H9 (cell line): ENCODE results near the gene DCP1B. TPM values are rescaled to one million over a fixed set of nuclear protein-coding genes. Genes with fewer than 3 reads are reported as not detected.

Experiments used
- DNase-seq: peaks from one replicate; pipeline ENCODE4 v3.0.0-alpha.2; 2017
- H2AFZ ChIP-seq: one replicate; pipeline ENCODE4 v1.6.1; 2013; ENCODE audit warnings: mild to moderate bottlenecking, low read length, control low read depth, moderate library complexity
- H2AK5ac ChIP-seq: 2 replicates; pipeline ENCODE4 v1.6.1; 2013; ENCODE audit warnings: low read length, control low read depth, mixed read lengths; ENCODE audit not compliant: insufficient read length
- H2BK120ac ChIP-seq: one replicate; pipeline ENCODE4 v1.6.1; 2013; ENCODE audit warnings: low read depth, mild to moderate bottlenecking, low read length, control low read depth, inconsistent platforms; ENCODE audit not compliant: poor library complexity, severe bottlenecking
- H2BK12ac ChIP-seq: 2 replicates; pipeline ENCODE4 v1.6.1; 2013; ENCODE audit warnings: low read length, control low read depth, mixed read lengths, low read depth; ENCODE audit not compliant: insufficient read length
- H2BK15ac ChIP-seq: 2 replicates; pipeline ENCODE4 v1.6.1; 2013; ENCODE audit warnings: low read depth, low read length, control low read depth
- H2BK20ac ChIP-seq: one replicate; pipeline ENCODE4 v1.6.1; 2013; ENCODE audit warnings: low read depth, mild to moderate bottlenecking, low read length, control low read depth, inconsistent platforms; ENCODE audit not compliant: poor library complexity, severe bottlenecking
- H2BK5ac ChIP-seq: 2 replicates; pipeline ENCODE4 v1.6.1; 2013; ENCODE audit warnings: low read length, control low read depth, mixed read lengths; ENCODE audit not compliant: insufficient read length
- H3K14ac ChIP-seq: 2 replicates; pipeline ENCODE4 v1.6.1; 2013; ENCODE audit warnings: low read length, control low read depth; ENCODE audit not compliant: insufficient read depth
- H3K18ac ChIP-seq: 2 replicates; pipeline ENCODE4 v1.6.1; 2013; ENCODE audit warnings: low read depth, mild to moderate bottlenecking, mixed read lengths, low read length, control low read depth; ENCODE audit not compliant: insufficient read length
- H3K23ac ChIP-seq: 2 replicates; pipeline ENCODE4 v1.6.1; 2013; ENCODE audit warnings: low read length, control low read depth, mixed read lengths, low read depth; ENCODE audit not compliant: insufficient read length
- H3K23me2 ChIP-seq: 2 replicates; pipeline ENCODE4 v1.6.1; 2013; ENCODE audit warnings: low read depth, mild to moderate bottlenecking, mixed read lengths, low read length, control low read depth; ENCODE audit not compliant: insufficient read length, poor library complexity, severe bottlenecking
- H3K27ac ChIP-seq: 2 replicates; pipeline ENCODE4 v1.5.1; 2013; ENCODE audit warnings: low read length, control low read depth, mixed read lengths, low read depth; ENCODE audit not compliant: insufficient read length
- H3K27me3 ChIP-seq: 2 replicates; pipeline ENCODE4 v1.6.1; 2013; ENCODE audit warnings: low read length, control low read depth, inconsistent platforms; ENCODE audit not compliant: insufficient read depth
- H3K4ac ChIP-seq: 2 replicates; pipeline ENCODE4 v1.6.1; 2013; ENCODE audit warnings: low read depth, mild to moderate bottlenecking, control low read depth, inconsistent platforms, low read length, moderate library complexity
- H3K4me1 ChIP-seq: 2 replicates; pipeline ENCODE4 v1.6.1; 2013; ENCODE audit warnings: low read length, control low read depth, inconsistent platforms; ENCODE audit not compliant: insufficient read depth
- H3K4me2 ChIP-seq: 2 replicates; pipeline ENCODE4 v1.6.1; 2013; ENCODE audit warnings: low read length, control low read depth, mixed read lengths; ENCODE audit not compliant: insufficient read length, insufficient read depth
- H3K56ac ChIP-seq: 2 replicates; pipeline ENCODE4 v1.6.1; 2013; ENCODE audit warnings: low read depth, mild to moderate bottlenecking, mixed read lengths, low read length, control low read depth; ENCODE audit not compliant: insufficient read length
- H3K79me1 ChIP-seq: 2 replicates; pipeline ENCODE4 v1.6.1; 2013; ENCODE audit warnings: low read depth, mild to moderate bottlenecking, moderate library complexity, low read length, control low read depth, inconsistent platforms; ENCODE audit not compliant: insufficient read depth, poor library complexity, severe bottlenecking
- H3K79me2 ChIP-seq: 2 replicates; pipeline ENCODE4 v1.6.1; 2013; ENCODE audit warnings: low read length, control low read depth, inconsistent platforms; ENCODE audit not compliant: insufficient read depth
- H3K9ac ChIP-seq: 2 replicates; pipeline ENCODE4 v1.6.1; 2013; ENCODE audit warnings: low read length, control low read depth, mixed read lengths; ENCODE audit not compliant: insufficient read length; ENCODE audit errors: extremely low read depth
- H3K9me3 ChIP-seq: one replicate; pipeline ENCODE4 v1.6.1; 2013; ENCODE audit warnings: low read depth, low read length, inconsistent platforms; ENCODE audit not compliant: control insufficient read depth
- H3T11ph ChIP-seq: one replicate; pipeline ENCODE4 v1.6.1; 2013; ENCODE audit warnings: mild to moderate bottlenecking, low read length, control low read depth, inconsistent platforms
- H4K20me1 ChIP-seq: one replicate; pipeline ENCODE4 v1.6.1; 2013; ENCODE audit not compliant: control insufficient read depth, insufficient read length, insufficient read depth
- H4K5ac ChIP-seq: 2 replicates; pipeline ENCODE4 v1.6.1; 2013; ENCODE audit warnings: low read depth, mild to moderate bottlenecking, mixed read lengths, low read length, control low read depth; ENCODE audit not compliant: insufficient read length
- H4K8ac ChIP-seq: replicated peaks from 2 replicates; pipeline ENCODE4 v1.6.1; 2013; ENCODE audit warnings: low read length, control low read depth, mixed read lengths, low read depth; ENCODE audit not compliant: insufficient read length
- H4K91ac ChIP-seq: 2 replicates; pipeline ENCODE4 v1.6.1; 2013; ENCODE audit warnings: low read depth, mild to moderate bottlenecking, moderate library complexity, mixed read lengths, low read length, control low read depth; ENCODE audit not compliant: insufficient read length
- H3K27ac Mint-ChIP-seq, 3 experiments: 2 replicates in 2 of 3; 3 replicates in 1 of 3; pipeline ENCODE4 v1.8.0; 2020 to 2021; ENCODE audit warnings: mixed read lengths in 3 of 3, mild to moderate bottlenecking in 1 of 3, moderate library complexity in 1 of 3
- H3K27me3 Mint-ChIP-seq: 2 replicates; pipeline ENCODE4 v1.8.0; 2021; ENCODE audit warnings: low read depth, mild to moderate bottlenecking, moderate library complexity, mixed read lengths
- H3K36me3 Mint-ChIP-seq, 3 experiments: 2 replicates in 2 of 3; 3 replicates in 1 of 3; pipeline ENCODE4 v1.8.0; 2020 to 2021; ENCODE audit warnings: low read depth in 3 of 3, mixed read lengths in 3 of 3; ENCODE audit not compliant: insufficient read depth in 1 of 3
- H3K4me1 Mint-ChIP-seq, 2 experiments: 2 replicates each; pipeline ENCODE4 v1.8.0; 2020; ENCODE audit warnings: mixed read lengths in 2 of 2
- H3K4me3 Mint-ChIP-seq, 2 experiments: 2 replicates in 1 of 2; 3 replicates in 1 of 2; pipeline ENCODE4 v1.8.0; 2020 to 2021; ENCODE audit warnings: mild to moderate bottlenecking in 2 of 2, mixed read lengths in 2 of 2, moderate library complexity in 1 of 2
- H3K9me3 Mint-ChIP-seq, 2 experiments: 2 replicates in 1 of 2; 3 replicates in 1 of 2; pipeline ENCODE4 v1.8.0; 2020; ENCODE audit warnings: mild to moderate bottlenecking in 2 of 2, mixed read lengths in 2 of 2, moderate library complexity in 1 of 2
- WGBS: extraction: QIAGEN DNeasy Blood & Tissue Kit; methylation state at CpG from one replicate; pipeline ENCODE4 v1.1.7; 2013; ENCODE audit warnings: missing lambda C conversion rate, low lambda C conversion rate, mixed read lengths; ENCODE audit not compliant: insufficient read length; ENCODE audit errors: extremely low coverage; 5-methylcytosine and 5-hydroxymethylcytosine counted together
- total RNA-seq: library from RNA; stranded (reverse); gene quantifications from 2 replicates; pipeline ENCODE4 v1.2.1, GENCODE V29; 2021
- TF ChIP-seq, protein P1 (sequence below): fragments of 200-600 bp; sonication (generic); conservative IDR thresholded peaks from 3 replicates; pipeline ENCODE4 v1.8.0; 2021; ENCODE audit warnings: antibody characterized with exemption, mild to moderate bottlenecking

Gene DCP1B
- total RNA-seq, 1 experiment from 2014 or later = 11.2 TPM

- Mint-ChIP-seq H3K4me1 (peaks cover 13 to 36% of the 10 kb centered on the region in 2 experiments), H3K27ac (no peak overlapping the region), H3K36me3 (no peaks in the 10 kb centered on the region; a peak in 1 of 7 replicates), H3K9me3 (no peaks in the 10 kb centered on the region), H3K4me3 (no peak overlapping the region), H3K27me3 (peaks cover 1% of the 10 kb centered on the region)
- Histone ChIP-seq H3K4me1 (no peaks in the 10 kb centered on the region), H2BK15ac (no peak overlapping the region), H3K4me2 (no peak overlapping the region), H3K9me3 (no peaks in the 10 kb centered on the region), H3K9ac (no peak overlapping the region), H4K91ac (no peak overlapping the region), H4K8ac (no peak overlapping the region), H3K18ac (no peak overlapping the region), H2AFZ (no peak overlapping the region), H2AK5ac (no peak overlapping the region), H4K20me1 (no peaks in the 10 kb centered on the region), H2BK12ac (no peak overlapping the region), H3K27ac (no peak overlapping the region), H4K5ac (no peak overlapping the region), H3T11ph (no peak overlapping the region), H3K27me3 (no peaks in the 10 kb centered on the region), H3K14ac (no peak overlapping the region), H3K23ac (no peak overlapping the region), H3K23me2 (no peaks in the 10 kb centered on the region), H2BK20ac (no peak overlapping the region), H2BK120ac (no peak overlapping the region), H3K79me1 (no peaks in the 10 kb centered on the region), H2BK5ac (no peak overlapping the region), H3K79me2 (no peaks in the 10 kb centered on the region), H3K56ac (no peak overlapping the region), H3K4ac (no peak overlapping the region)
- DNase-seq = peak; percentile 19
- no CpG with 5 or more reads among the region's 13 CpGs for WGBS
- TF ChIP-seq, protein P1, sequence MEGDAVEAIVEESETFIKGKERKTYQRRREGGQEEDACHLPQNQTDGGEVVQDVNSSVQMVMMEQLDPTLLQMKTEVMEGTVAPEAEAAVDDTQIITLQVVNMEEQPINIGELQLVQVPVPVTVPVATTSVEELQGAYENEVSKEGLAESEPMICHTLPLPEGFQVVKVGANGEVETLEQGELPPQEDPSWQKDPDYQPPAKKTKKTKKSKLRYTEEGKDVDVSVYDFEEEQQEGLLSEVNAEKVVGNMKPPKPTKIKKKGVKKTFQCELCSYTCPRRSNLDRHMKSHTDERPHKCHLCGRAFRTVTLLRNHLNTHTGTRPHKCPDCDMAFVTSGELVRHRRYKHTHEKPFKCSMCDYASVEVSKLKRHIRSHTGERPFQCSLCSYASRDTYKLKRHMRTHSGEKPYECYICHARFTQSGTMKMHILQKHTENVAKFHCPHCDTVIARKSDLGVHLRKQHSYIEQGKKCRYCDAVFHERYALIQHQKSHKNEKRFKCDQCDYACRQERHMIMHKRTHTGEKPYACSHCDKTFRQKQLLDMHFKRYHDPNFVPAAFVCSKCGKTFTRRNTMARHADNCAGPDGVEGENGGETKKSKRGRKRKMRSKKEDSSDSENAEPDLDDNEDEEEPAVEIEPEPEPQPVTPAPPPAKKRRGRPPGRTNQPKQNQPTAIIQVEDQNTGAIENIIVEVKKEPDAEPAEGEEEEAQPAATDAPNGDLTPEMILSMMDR = no peak
These were observed 83.8 kb downstream of the DCP1B start for GRCh38 chr12:1920436-1920835.
